Eye (tissue), 1 donor: ENCODE data around the gene BIN1.

ENCODE experiments used
- DNase-seq: peaks from one replicate; pipeline ENCODE4 v3.0.0-alpha.2; 2015

BIN1 gene

DNA sequence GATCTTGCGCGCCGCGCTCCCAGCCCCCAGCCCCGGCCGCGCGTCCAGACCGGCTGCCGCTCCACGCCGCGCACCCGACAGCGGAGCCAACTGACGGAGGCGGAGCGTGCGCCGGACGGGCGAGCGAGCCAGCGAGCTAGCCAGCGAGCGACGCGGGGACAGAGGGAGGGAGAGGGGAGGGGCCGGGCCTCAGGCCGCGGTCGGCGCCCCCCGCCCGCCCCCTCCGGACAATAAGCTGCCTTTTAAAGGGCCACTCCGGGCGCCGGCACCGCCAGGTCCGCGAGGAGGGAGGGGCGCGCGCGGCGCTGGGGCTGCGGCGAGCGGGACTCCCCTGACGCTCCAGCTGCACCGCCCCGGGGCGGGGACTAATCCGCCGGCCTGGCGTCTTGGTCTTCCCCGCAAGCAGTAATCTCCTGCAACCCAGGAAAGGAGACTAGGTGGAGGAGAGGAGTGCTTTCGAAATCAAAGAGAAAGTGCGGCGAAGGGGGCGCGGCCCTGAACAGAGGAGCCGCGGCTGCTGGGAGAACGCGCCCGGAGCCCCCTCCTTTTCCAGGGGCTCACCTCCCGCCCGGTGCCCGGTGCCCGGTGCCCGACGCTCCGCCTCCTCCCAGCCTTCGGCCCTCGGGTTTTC is at the start of gene BIN1:
Gene BIN1 (minus strand): TSS at position 164 of the 631 bp plus-strand sequence. CDS start 211 bp downstream, outside the sequence.
- peak; percentile 96 for DNase-seq

GRCh38 chr2:127155947-127156346 is 49.0 kb upstream of the BIN1 start:
- no peak for DNase-seq

DNA sequence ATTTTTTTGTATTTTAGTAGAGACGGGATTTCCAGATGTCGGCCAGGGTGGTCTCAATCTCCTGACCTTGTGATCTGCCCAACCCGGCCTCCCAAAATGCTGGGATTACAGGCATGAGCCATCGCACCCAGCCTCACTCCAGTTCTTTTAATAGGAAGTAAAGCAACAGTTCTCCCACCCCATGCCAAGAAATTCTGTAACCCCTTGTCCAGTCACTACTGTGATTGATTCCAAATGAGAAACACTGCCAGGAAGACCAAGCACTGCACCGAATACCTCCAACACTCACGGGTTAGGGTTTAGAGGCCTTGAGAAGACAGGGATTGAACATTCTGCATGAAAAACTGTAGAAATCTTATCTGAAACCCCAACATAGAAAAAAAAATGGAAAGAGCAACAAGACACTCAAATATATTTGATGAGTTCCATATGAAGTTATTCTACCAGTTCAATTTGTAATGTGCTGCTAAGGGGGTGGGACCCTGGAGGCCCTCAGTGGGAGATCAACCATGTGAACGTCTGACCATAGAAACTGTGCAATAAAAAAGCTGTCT is 48.2 kb upstream of the BIN1 start:
- DNase-seq: peak; percentile 43

GRCh38 chr2:127154396-127154795 is 47.4 kb upstream of the BIN1 start:
- DNase-seq: no peak

DNA sequence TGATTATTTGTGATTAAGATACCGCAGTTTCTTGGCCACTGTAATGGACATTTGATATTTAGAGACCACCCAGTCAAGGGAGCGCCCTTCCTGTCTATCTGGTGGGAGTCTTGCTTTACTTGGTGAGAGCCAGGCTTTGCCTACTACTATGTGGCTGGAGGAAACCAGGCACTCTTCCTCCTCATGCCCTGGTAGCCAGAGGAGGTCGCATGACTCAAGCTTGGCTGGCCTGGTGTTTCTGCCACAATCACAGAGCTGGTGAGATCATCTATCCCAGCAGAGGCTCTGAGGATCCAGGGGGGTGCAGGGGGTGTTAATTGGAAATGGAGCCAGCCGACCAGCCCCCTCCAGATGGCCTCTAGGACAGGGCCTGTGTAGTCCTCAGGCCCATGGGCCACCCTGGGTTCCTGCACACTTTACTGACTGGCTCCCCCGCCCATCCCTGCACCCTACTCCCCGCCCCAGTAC is 46.8 kb upstream of the BIN1 start:
- no peak for DNase-seq

DNA sequence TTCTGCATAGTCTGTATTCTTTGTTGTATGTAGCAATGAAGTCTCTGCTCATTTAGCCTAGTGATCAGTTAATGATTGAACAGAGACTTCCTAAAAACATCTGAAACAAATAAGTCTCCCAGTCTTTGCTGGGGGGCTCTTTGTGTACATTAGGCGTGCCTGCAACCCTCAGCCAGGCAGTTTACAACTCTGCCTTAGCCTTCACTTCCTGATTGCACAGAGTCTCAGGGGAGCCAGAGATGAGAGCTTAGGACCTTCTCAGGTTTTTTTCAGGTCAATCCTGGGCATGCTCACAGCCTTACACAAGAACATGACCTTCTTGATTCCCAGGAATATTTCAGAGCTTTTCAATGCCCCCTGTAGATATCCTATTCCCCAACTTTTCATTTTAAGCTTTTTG is 44.0 kb upstream of the BIN1 start:
- no peak for DNase-seq

DNA sequence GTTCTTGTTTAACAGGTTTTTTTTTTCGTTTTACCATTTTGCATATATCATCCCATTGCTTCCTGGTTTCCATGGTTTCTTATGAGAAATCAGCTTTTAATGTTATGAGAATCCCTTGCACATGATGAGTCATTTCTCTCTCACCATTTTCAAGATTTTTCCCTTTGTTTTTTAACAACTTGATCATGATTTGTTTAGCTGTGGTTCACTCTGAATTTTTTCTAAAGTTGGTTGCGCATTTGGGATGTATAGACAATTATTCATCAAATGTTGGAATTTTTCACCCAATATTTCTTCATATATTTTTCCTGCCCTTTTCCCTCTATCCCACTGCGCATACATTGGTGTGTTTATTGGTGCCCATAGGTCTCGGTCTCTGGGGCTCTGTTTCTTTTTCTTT is 42.4 kb upstream of the BIN1 start:
- no peak for DNase-seq

GRCh38 chr2:127146820-127147502 is 40.0 kb upstream of the BIN1 start:
- DNase-seq: no peak

DNA sequence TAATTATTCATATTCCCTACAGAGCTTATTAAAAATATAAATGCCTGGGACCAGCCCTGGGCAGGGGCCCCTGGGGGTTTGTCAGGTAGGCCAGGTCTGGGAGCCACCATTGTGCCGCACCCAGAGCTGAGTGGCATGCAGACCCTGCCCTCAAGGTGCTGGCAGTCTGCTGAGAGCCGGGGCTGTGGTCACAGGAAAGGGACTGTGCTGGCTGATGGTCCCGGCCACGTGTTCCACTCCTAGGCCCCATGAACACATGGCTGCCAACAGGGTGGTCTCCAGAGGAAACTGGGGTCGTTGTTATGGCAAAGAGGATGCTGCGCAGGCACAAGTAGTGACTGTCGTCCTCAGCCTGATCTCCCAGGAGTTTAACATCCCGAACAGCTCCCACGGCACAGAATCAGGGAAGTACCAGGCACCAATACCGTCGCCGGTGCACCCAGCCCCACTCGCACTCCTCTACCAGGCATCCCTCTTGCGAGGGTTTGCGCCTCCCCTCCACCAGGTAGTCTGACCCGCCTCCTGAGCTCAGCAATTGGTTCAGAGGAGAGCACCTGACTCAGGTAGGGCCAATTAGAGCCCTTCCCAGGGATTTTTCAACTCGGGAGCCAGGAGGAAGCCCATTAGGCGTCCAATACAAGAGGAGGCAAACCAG is 39.2 kb upstream of the BIN1 start:
- DNase-seq: no peak

DNA sequence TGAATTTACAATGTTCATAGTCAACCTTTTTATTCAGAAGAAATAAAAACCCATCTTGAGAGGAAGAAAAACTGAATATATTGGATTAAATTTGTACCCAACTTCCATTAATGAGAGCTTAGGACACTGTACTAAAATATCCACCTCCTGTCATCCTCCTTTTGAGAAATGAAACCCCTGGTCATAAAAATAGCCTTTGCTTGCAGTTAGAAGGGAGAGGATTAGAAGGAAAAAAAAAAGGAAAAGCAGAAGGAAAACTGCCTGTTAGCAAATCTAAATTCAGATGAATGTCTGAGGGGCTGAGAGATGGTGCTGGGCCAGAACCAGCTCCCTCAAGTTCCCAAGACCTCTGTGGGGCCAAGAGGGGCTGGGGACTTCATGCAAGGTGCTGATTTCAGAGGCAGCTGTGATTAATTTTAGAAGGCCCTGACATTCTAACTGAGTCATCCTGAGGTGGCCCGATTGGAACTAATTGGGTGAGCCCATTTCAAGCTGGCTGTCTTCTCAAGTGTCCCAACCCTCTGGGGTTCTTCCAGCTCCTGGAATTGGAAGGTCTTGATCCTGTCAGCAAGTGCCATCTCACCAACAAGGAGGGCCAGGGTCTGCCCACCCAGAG is 38.4 kb upstream of the BIN1 start:
- DNase-seq: no peak

DNA sequence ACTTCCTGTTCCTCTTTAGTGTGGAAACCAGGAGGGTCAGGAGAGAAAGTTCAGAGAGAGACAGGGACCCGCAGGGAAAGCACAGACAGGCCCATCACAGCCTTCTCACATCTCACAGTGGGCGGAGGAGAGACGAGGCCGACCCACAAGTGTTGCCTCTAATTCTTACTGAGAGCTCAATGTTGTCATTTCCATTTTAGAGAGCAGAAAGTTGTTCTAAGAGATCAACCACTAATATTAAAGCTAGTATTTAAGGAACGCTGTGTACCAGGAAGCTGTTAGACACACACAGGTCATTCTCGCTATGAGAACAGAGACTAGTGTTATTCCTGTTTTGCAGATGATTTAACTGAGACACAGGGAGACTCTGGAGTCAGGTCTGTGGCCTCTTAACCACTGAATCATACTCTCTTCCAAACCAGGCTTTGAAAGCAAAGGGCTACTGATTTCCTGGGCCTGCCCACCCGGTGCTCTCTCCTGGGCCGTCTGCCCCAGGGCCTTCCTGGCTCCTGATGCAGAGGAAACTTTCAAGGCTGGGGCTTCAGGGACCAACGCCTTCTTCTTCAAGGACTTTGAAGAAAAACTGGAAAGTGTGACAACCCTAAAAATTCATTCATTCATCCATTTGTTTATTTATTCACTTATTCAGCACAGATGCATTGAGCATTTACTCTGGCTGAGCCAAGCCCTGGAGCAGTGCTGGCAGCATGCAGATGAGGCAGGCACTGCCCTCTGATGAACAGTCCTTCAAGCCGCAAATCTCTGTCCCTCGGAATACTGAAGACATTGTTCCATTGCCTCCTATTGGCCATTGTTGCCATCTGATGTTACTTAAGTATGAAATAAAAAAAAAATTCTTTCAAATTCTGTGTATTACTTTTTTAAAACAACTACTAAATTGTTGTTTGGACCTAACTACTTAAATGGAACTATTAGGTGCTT is 37.2 kb upstream of the BIN1 start:
- no peak for DNase-seq

GRCh38 chr2:127142663-127143630 is 36.0 kb upstream of the BIN1 start:
- no peak for DNase-seq

DNA sequence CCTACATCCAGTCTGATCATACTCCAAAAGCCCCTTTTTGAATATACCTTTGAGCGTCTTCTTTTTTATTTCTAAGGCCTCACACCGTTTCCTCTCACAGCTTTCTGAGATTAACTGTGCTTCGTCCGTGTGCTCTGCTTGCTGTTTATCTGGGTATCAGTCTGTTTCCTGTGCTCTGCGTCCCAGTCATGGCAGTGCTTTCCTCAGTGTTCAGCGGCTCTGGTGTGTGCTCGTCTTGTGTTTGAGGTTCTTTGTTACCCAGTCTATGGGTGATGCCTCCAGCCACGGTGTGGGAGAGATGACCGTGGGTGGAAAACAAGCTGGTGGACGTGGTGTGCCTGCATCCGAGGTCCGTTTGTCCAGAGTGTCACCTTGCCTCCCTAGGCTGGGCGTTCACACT is 33.6 kb upstream of the BIN1 start:
- DNase-seq: no peak

DNA sequence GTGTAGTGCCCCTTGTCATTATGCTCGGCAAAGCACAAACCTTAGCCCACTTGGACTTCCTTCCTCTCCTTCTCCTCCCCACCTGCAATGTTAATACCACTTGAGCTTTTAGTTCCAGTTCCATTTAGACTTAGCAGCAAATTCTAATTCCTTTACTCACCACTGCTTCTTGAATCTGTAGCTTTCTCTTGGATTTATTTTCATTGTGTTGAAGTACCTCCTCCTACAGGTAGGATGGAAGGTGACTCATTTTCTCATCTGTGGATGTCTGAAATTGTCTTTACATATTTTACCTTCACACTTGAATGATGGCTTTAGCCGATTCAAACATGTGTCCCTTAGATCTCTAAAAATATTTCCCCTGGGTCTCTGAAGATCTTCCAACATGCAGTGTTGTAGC is 32.8 kb upstream of the BIN1 start:
- no peak for DNase-seq

- no peak for DNase-seq
Observed at GRCh38 chr2:127138281-127138680, 31.3 kb upstream of the BIN1 start.

GRCh38 chr2:127137741-127138140 is 30.8 kb upstream of the BIN1 start:
- DNase-seq: no peak

DNA sequence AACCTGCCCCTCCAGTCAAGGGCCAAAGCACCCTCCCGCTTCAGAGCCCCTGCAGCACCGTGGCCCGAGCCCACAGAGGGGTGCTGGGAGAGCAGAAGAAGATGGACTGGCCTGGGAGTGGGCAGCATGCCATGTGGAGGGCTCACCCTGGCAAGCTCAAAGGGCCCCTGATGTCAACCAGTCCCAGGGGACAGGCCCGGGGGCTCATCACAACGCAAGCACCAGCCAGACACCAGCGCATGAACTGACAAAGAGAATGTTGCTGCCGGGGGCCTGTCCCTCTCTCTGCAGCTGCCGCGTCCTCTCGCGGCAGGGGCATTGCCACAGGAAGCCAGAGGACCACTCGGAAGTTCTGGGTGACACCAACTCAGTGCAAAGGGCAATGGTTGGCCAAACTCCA is 30.3 kb upstream of the BIN1 start:
- no peak for DNase-seq

DNA sequence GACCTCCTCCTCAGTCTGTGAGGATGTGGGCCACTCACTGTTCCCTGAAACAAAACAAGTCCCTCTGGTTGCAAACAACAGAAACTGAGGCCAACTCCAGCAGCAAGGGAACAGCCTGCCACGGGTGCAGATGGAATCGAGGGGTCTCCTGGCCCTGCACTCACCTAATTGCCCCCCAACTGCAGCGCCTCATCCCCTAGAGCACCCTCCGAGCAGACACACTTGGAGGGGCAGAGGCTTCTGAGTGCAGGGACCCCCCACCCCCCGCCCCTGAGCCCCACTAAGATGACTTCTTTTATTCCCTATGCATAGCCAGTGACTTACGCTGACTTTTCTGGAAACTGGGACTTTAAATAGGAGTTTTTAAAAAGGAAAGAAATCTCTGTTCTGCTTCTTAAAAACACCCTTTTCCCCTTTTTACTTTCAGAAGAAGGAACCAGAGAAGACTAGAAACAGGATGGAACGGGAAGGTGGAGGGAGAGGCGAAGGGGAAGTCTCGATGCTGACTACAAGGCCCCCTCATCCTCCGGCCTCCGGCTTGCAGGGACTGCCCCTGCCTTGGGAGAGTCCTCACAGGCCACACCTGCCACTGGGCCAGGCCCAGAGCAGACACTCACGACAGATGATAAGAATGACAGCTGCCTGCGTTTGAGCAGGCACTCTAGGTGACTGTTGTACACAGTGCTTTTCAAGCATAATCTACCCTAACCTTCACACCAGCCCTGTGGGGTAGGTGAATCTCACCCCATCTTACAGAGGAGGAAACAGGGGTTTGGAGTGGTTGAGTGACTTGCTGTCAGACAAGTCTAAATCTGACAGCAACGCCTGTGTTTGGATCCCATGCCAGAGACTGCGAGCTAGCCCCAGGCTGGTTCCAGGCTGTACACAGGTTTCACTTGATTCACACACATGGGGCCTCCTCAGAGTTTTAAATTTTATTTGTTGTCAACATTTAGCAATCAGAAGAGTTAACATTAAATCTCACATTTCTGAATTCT is 28.2 kb upstream of the BIN1 start:
- no peak for DNase-seq

DNA sequence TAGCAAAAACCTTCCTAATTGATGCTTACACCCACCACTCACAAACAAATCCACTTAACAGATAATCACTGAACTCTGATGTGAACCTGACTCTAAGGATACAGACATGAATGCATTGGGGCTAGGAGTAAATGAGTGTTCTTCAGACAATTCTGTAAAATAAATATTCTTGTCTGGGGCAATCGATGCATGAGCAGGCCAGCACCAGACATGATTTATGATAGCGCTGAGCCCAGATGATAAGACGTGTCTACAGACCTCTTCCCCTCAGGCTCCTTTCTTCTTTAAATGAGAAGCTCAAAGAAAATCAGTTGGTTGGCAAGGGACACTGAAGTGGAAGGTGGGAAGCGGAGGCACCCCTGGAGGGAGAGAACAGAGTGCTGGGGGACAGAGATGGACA is 27.3 kb upstream of the BIN1 start:
- DNase-seq: no peak

GRCh38 chr2:127133793-127134192 is 26.8 kb upstream of the BIN1 start:
- DNase-seq: no peak
